IMR-90 (cell line): ENCODE results near the gene TAPBP.

Experiments
- BHLHE40 ChIP-seq: fragments of 150-350 bp; IDR thresholded peaks from 2 replicates; pipeline ENCODE4 v1.6.1; 2016; ENCODE audit warnings: mild to moderate bottlenecking, low read depth, low read length
- CEBPB ChIP-seq: IDR thresholded peaks from 2 replicates; pipeline ENCODE4 v1.6.1; 2012; ENCODE audit warnings: low read depth, low read length, improper control_type of control experiment
- CHD1 ChIP-seq: IDR thresholded peaks from 2 replicates; pipeline ENCODE4 v1.6.1; 2012; ENCODE audit warnings: low read depth, low read length, improper control_type of control experiment
- CTCF ChIP-seq: conservative IDR thresholded peaks from 2 replicates; pipeline ENCODE4 v1.5.1; 2012; ENCODE audit warnings: mild to moderate bottlenecking, low read depth, low read length, improper control_type of control experiment
- ELK1 ChIP-seq: fragments of 150-350 bp; IDR thresholded peaks from 2 replicates; pipeline ENCODE4 v1.6.1; 2016; ENCODE audit warnings: low read depth, mild to moderate bottlenecking, low read length, moderate library complexity, borderline replicate concordance
- FOS ChIP-seq: fragments of 150-350 bp; IDR thresholded peaks from 2 replicates; pipeline ENCODE4 v1.6.1; 2016; ENCODE audit warnings: low read depth, low read length
- MAFK ChIP-seq: IDR thresholded peaks from 2 replicates; pipeline ENCODE4 v1.6.1; 2012; ENCODE audit warnings: low read depth, low read length, improper control_type of control experiment
- MXI1 ChIP-seq: IDR thresholded peaks from 2 replicates; pipeline ENCODE4 v1.6.1; 2012; ENCODE audit warnings: low read depth, mild to moderate bottlenecking, low read length, moderate library complexity, borderline replicate concordance
- POLR2A ChIP-seq: IDR thresholded peaks from 2 replicates; pipeline ENCODE4 v1.6.1; 2012; ENCODE audit warnings: mild to moderate bottlenecking, low read depth, low read length
- RAD21 ChIP-seq: IDR thresholded peaks from 2 replicates; pipeline ENCODE4 v1.6.1; 2012; ENCODE audit warnings: low read length, improper control_type of control experiment
- RCOR1 ChIP-seq: IDR thresholded peaks from 2 replicates; pipeline ENCODE4 v1.6.1; 2012; ENCODE audit warnings: mild to moderate bottlenecking, low read length, improper control_type of control experiment; ENCODE audit not compliant: insufficient replicate concordance
- RFX5 ChIP-seq: IDR thresholded peaks from 2 replicates; pipeline ENCODE4 v1.8.0; 2012; ENCODE audit warnings: low read depth, mild to moderate bottlenecking, low read length, moderate library complexity
- SMC3 ChIP-seq: fragments of 150-350 bp; IDR thresholded peaks from 2 replicates; pipeline ENCODE4 v1.6.1; 2016; ENCODE audit warnings: low read depth, mild to moderate bottlenecking, antibody characterized with exemption, low read length, moderate library complexity
- USF2 ChIP-seq: fragments of 150-350 bp; IDR thresholded peaks from 2 replicates; pipeline ENCODE4 v1.6.1; 2017; ENCODE audit warnings: mild to moderate bottlenecking, antibody characterized with exemption, low read length, low read depth

GRCh38 chr6:33298773-33299236 is 15.1 kb downstream of the TAPBP start, which contains the start of gene RGL2:
- TF ChIP-seq CEBPB: no peak
- no peak for TF ChIP-seq POLR2A
- TF ChIP-seq CTCF: no peak
- TF ChIP-seq BHLHE40: no peak
- no peak for TF ChIP-seq RAD21
- no peak for TF ChIP-seq SMC3
- no peak for TF ChIP-seq ELK1
- TF ChIP-seq MAFK: no peak
- TF ChIP-seq USF2: no peak
- TF ChIP-seq MXI1: no peak
- TF ChIP-seq FOS: no peak
- no peak for TF ChIP-seq RCOR1
- TF ChIP-seq CHD1: no peak
- TF ChIP-seq RFX5: no peak
